ENCODE data around the gene IRS2. TPM values are rescaled to one million over a fixed set of nuclear protein-coding genes. Genes with fewer than 3 reads are reported as not detected.

Gene IRS2
- total and polyA plus RNA-seq, 2 of the 8 experiments (the other 6 are each of a cell fraction or from before 2014, with no cell fraction given) = 2.6 to 17.0 TPM

GRCh38 chr13:109767023-109767422 lies 19.4 kb downstream of the IRS2 start:
- no peak for FAIRE-seq
- peaks cover 5 to 11% of the 10 kb centered on the region in 2 experiments for H4K20me1 ChIP-seq (replicated peaks in 1 of 2; ENCODE audit: control insufficient read depth in 1 of 2, insufficient read depth in 2 of 2, low read length in 2 of 2)

More at GRCh38 chr13:109767023-109767422, 19.4 kb downstream of the IRS2 start:
- Histone ChIP-seq H4K8ac (ENCODE audit: extremely low read depth, insufficient read depth, low read length) (no peak overlapping the region; the same call in 1 of the 2 replicates), H3K9ac (replicated peaks in 1 of 4; ENCODE audit: extremely low read depth in 1 of 4, low read depth in 3 of 4, low read length in 3 of 4) (no peak overlapping the region), H2AK5ac (ENCODE audit: low read depth, low read length) (no peak overlapping the region), H2BK5ac (ENCODE audit: low read depth, low read length) (0 out of 2 replicates have a peak overlapping the region, but pooled peaks have one; percentile 52), H4K5ac (ENCODE audit: insufficient read length, low read depth, low read length) (no peak overlapping the region), H3K9me3 (ENCODE audit: insufficient read depth in 2 of 2, low read depth in 1 of 2, low read length in 1 of 2) (no peaks in the 10 kb centered on the region), H3K36me3 (ENCODE audit: control insufficient read depth in 2 of 4, insufficient read depth in 4 of 4, low read length in 3 of 4) (peaks cover 0 to 3% (median under 1%) of the 10 kb centered on the region in 4 experiments; a peak in 2 of 8 replicates), H2BK20ac (ENCODE audit: low read length) (no peak overlapping the region), H3K14ac (ENCODE audit: insufficient read length) (no peak overlapping the region), H2BK120ac (replicated peaks; ENCODE audit: low read depth, low read length) (no peak overlapping the region), H3K4ac (replicated peaks; ENCODE audit: insufficient read length, low read depth, low read length) (no peak overlapping the region), H3K27ac (ENCODE audit: low read depth, low read length) (no peak overlapping the region), H2AFZ (ENCODE audit: low read length) (no peak overlapping the region), H3K56ac (replicated peaks; ENCODE audit: insufficient read length, low read depth, low read length) (no peak overlapping the region), H3K79me1 (ENCODE audit: low read depth, low read length) (peaks cover 7% of the 10 kb centered on the region; the same call in 1 of the 2 replicates), H3K23me2 (ENCODE audit: low read depth, low read length) (no peaks in the 10 kb centered on the region), H3K4me2 (ENCODE audit: insufficient read depth in 1 of 2, low read depth in 2 of 2, low read length in 2 of 2) (no peak overlapping the region), H3K23ac (ENCODE audit: insufficient read length) (no peak overlapping the region), H3K4me1 (replicated peaks in 1 of 4; ENCODE audit: control insufficient read depth in 3 of 4, insufficient read depth in 4 of 4, low read length in 3 of 4) (peaks cover 0 to 11% (median 3%) of the 10 kb centered on the region in 4 experiments; a peak in 4 of 7 replicates), H3K79me2 (ENCODE audit: control insufficient read depth in 1 of 2, insufficient read depth in 2 of 2, low read length in 2 of 2) (peaks cover 0 to 85% of the 10 kb centered on the region in 2 experiments), H2BK15ac (ENCODE audit: low read length) (no peak overlapping the region), H3K18ac (ENCODE audit: extremely low read depth, low read length) (no peak overlapping the region), H4K91ac (replicated peaks; ENCODE audit: insufficient read length, low read length) (no peak overlapping the region), H3K4me3 (ENCODE audit: extremely low read depth in 1 of 4, insufficient read depth in 2 of 4, low read depth in 3 of 4, low read length in 4 of 4) (no peak overlapping the region), H3K27me3 (replicated peaks in 1 of 4; ENCODE audit: control insufficient read depth in 3 of 4, extremely low read depth in 1 of 4, insufficient read depth in 3 of 4, low read length in 3 of 4) (no peaks in the 10 kb centered on the region), H2BK12ac (ENCODE audit: low read depth, low read length) (no peak overlapping the region)
- ChIA-PET CTCF (ENCODE audit: partially characterized antibody) (no interaction called here), POLR2A (ENCODE audit: partially characterized antibody) (no interaction called here)
- DNase-seq (ENCODE audit: low read depth in 1 of 2, low spot score in 2 of 2) = no peak
- 85% methylated on average over 5 of the region's 5 CpGs; no CpG with 5 or more reads in 1 of the 2 experiments for WGBS, 2 experiments (ENCODE audit: extremely low coverage in 1 of 2, insufficient coverage in 1 of 2, insufficient read length in 1 of 2, insufficient replicate concordance in 2 of 2, low coverage in 1 of 2, low lambda C conversion rate in 2 of 2, missing lambda C conversion rate in 1 of 2)
- no peak for TF ChIP-seq SP2 (IDR thresholded peaks at IDR 0.05; ENCODE audit: low read length)

All from H1 (cell line).